A673 (cell line): ENCODE data around the gene PES1. TPM values are rescaled to one million over a fixed set of nuclear protein-coding genes. Genes with fewer than 3 reads are reported as not detected.
"Not testable (repeated sequence)": the region's sequence is repeated elsewhere in the genome, so short reads cannot be mapped to it uniquely, and the experiment has no call there.

Experiments used
- BruUV-seq: library from RNA; stranded (reverse); fragments of 400-500 nt; replicated peaks from 2 replicates; lab custom pipeline; 2021; lab: Mats Ljungman, UMichigan
- CTCF ChIA-PET: fragments of 300-600 bp; sonication (Branson Sonifier 250); formaldehyde crosslinking; loops from one replicate; lab custom pipeline; 2022; ENCODE audit warnings: antibody characterized with exemption; lab: Charles Lee
- POLR2A ChIA-PET: fragments of 300-600 bp; sonication (Branson Sonifier 250); formaldehyde crosslinking; loops from one replicate; lab custom pipeline; 2022; ENCODE audit warnings: antibody characterized with exemption; ENCODE audit not compliant: low non-redundant PET; lab: Charles Lee
- DNase-seq: peaks from one replicate; pipeline ENCODE4 v3.0.0-alpha.2; 2015; ENCODE audit warnings: low spot score
- H3K27ac ChIP-seq: fragments of 200-600 bp; sonication (generic); 2 replicates; pipeline ENCODE4 v1.5.1; 2016; ENCODE audit warnings: mixed run types, low read depth, mild to moderate bottlenecking, mixed read lengths, antibody characterized with exemption, low read length; ENCODE audit not compliant: poor library complexity, severe bottlenecking
- H3K27me3 ChIP-seq: fragments of 200-600 bp; sonication (generic); replicated peaks from 2 replicates; pipeline ENCODE4 v1.6.1; 2017; ENCODE audit warnings: mixed run types, low read depth, mild to moderate bottlenecking, mixed read lengths, antibody characterized with exemption, low read length; ENCODE audit not compliant: insufficient read depth, poor library complexity
- H3K36me3 ChIP-seq: fragments of 200-600 bp; sonication (generic); 2 replicates; pipeline ENCODE4 v1.6.1; 2016; ENCODE audit warnings: mixed run types, mild to moderate bottlenecking, mixed read lengths, antibody characterized with exemption, low read length; ENCODE audit not compliant: insufficient read depth, poor library complexity, severe bottlenecking
- H3K4me1 ChIP-seq: fragments of 200-600 bp; sonication (generic); 2 replicates; pipeline ENCODE4 v1.6.1; 2017; ENCODE audit warnings: mixed run types, mild to moderate bottlenecking, mixed read lengths, antibody characterized with exemption, low read length; ENCODE audit not compliant: insufficient read depth, poor library complexity, severe bottlenecking
- H3K4me3 ChIP-seq: fragments of 200-600 bp; sonication (generic); 2 replicates; pipeline ENCODE4 v1.5.1; 2016; ENCODE audit warnings: low read depth, mixed run types, mild to moderate bottlenecking, mixed read lengths, low read length; ENCODE audit not compliant: poor library complexity, severe bottlenecking
- H3K9me3 ChIP-seq: fragments of 200-600 bp; sonication (generic); 2 replicates; pipeline ENCODE4 v1.6.1; 2016; ENCODE audit warnings: mixed run types, low read depth, mild to moderate bottlenecking, mixed read lengths, antibody characterized with exemption, low read length; ENCODE audit not compliant: poor library complexity, severe bottlenecking
- EZH2 ChIP-seq: fragments of 200-600 bp; sonication (generic); IDR thresholded peaks from 2 replicates; pipeline ENCODE4 v1.6.1; 2017; ENCODE audit warnings: borderline replicate concordance, low read depth, mild to moderate bottlenecking, mixed read lengths, antibody characterized with exemption, low read length; ENCODE audit not compliant: poor library complexity, severe bottlenecking
- intact Hi-C: fragments of 100-400 bp; cut with micrococcal nuclease; formaldehyde crosslinking; loops from one replicate; pipeline ENCODE4 v1.10.0; 2022; ENCODE audit not compliant: unreplicated experiment
- total RNA-seq: library from RNA; stranded (reverse); gene quantifications from 2 replicates; pipeline ENCODE4 v1.2.3, GENCODE V29; 2021
- TF ChIP-seq, protein P1 (sequence below): fragments of 300-800, 200-600 bp; sonication (generic); conservative IDR thresholded peaks from 2 replicates; pipeline ENCODE4 v1.5.1; 2017; ENCODE audit warnings: low read depth, mild to moderate bottlenecking, antibody characterized with exemption, low read length, moderate library complexity, mixed read lengths

The PES1 gene
- total RNA-seq, 1 experiment from 2014 or later, result 175 TPM

DNA sequence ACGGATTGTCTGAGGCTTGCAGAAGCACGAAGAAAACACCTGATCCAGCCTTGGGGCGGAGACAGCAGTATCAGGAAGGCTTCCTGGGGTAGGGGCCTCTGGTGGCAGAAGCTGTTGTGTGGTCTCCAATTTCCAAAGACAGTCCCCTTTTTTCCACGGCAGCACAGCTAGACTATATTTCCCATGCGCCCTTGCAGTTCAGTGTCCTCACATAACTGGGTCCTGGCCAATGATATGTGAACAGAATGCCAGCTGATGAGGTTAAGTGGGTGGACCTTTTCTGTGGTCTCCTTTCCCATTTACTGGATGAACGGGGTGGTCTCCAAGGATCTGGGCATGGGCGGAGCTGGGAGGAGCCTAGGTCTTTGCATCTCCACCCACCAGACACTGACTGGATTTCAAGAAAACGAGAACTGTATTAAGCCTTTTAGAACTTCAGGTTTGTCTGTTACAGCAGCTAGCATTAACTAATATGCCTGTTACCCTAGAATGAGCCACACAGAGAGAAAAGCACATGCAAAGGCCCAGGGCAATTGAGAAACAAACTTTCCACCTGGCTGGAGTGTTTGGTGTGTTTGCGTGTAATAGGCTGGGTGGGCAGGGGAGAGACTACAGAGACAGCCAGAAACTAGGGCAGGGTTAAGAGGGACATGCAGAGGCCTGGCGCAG lies 23.4 kb downstream of the PES1 start:
- POLR2A ChIA-PET, result no interaction called here

DNA sequence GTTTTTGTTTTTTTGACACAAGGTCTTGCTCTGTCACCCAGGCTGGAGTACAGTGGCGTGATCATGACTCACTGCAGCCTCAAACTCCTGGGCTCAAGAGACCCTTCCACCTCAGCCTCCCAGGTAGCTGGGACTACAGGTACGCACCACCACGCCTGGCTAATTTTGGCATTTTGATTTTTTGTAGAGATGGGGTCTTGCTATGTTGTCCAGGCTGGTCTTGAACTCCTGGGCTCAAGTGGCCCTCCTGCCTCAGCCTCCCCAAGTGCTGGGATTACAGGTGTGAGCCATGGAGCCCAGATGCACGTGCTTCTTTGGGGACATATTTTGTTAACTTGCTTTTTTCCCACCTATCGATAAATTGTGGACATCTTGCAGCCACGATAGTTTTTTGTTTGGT lies 24.4 kb downstream of the PES1 start:
- H3K9me3 ChIP-seq, H3K4me3 ChIP-seq, H3K27me3 ChIP-seq, H3K27ac ChIP-seq, BruUV-seq, H3K36me3 ChIP-seq, DNase-seq, intact Hi-C loops, POLR2A ChIA-PET, H3K4me1 ChIP-seq, CTCF ChIA-PET: not testable (repeated sequence)

More for the DNA sequence above, 23.4 kb downstream of the PES1 start:
- no peaks in the 10 kb centered on the region for H3K4me1 ChIP-seq
- no peaks in the 10 kb centered on the region for H3K9me3 ChIP-seq
- TF ChIP-seq, protein P1, sequence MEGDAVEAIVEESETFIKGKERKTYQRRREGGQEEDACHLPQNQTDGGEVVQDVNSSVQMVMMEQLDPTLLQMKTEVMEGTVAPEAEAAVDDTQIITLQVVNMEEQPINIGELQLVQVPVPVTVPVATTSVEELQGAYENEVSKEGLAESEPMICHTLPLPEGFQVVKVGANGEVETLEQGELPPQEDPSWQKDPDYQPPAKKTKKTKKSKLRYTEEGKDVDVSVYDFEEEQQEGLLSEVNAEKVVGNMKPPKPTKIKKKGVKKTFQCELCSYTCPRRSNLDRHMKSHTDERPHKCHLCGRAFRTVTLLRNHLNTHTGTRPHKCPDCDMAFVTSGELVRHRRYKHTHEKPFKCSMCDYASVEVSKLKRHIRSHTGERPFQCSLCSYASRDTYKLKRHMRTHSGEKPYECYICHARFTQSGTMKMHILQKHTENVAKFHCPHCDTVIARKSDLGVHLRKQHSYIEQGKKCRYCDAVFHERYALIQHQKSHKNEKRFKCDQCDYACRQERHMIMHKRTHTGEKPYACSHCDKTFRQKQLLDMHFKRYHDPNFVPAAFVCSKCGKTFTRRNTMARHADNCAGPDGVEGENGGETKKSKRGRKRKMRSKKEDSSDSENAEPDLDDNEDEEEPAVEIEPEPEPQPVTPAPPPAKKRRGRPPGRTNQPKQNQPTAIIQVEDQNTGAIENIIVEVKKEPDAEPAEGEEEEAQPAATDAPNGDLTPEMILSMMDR, result no peak
- TF ChIP-seq EZH2, result no peak
- intact Hi-C loops, result no loop called here
- CTCF ChIA-PET, result no interaction called here
- DNase-seq, result peak; percentile 32
- no peak overlapping the region for H3K4me3 ChIP-seq
- H3K27ac ChIP-seq, result no peak overlapping the region
- H3K36me3 ChIP-seq, result no peaks in the 10 kb centered on the region
- BruUV-seq, result no TSS peak
- no peaks in the 10 kb centered on the region for H3K27me3 ChIP-seq

DNA sequence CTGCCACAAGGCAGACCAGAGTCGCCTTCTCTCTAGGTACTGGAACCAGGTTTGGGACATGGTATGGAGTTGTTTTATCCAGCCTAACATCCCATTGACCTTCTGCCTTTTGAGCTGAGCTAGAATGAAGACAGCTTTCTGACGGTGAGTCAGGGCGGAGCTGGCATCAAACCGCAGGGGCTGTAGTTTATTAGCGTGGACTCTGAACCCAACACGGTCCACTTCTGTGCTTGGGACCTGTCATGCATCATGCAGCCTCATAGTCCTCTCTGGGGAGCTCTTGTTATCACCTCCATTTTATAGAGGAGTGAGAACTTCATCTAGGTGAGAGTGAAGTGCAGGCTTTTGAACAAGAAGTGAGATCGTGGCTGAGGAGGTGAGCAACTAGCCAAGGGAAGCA lies 25.6 kb downstream of the PES1 start:
- H3K9me3 ChIP-seq, result no peaks in the 10 kb centered on the region
- H3K36me3 ChIP-seq, result no peaks in the 10 kb centered on the region
- CTCF ChIA-PET, result no interaction called here
- no peak overlapping the region for H3K4me3 ChIP-seq
- TF ChIP-seq EZH2, result no peak
- TF ChIP-seq, protein P1, result no peak
- BruUV-seq, result no TSS peak
- no peak overlapping the region for H3K27ac ChIP-seq
- intact Hi-C loops, result no loop called here
- POLR2A ChIA-PET, result no interaction called here
- DNase-seq, result no peak
- no peaks in the 10 kb centered on the region for H3K27me3 ChIP-seq
- no peaks in the 10 kb centered on the region for H3K4me1 ChIP-seq

DNA sequence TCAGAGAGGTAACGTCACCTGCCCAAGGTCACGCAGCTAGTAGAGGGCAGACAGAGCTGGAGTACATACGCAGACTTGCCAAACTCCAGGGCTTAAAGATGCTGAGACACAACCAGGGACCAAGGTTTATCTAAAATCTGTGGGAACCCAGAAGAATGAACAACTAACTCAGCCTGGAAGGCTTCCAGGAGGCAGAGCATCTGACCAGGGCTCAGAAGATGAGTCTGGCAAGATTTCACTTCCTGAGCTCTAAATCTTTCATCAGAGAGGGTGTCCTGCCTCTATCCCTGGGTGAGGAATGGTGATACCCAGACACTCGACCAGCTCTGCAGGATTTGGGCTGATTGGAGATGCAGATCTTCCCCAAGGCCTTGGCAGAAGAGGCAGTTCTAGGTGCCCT lies 26.4 kb downstream of the PES1 start:
- ChIA-PET POLR2A (no interaction called here), CTCF (no interaction called here)
- H3K4me1 ChIP-seq, result no peaks in the 10 kb centered on the region
- no peaks in the 10 kb centered on the region for H3K36me3 ChIP-seq
- DNase-seq, result no peak
- no peak overlapping the region for H3K27ac ChIP-seq
- intact Hi-C loops, result no loop called here
- H3K4me3 ChIP-seq, result no peak overlapping the region
- no peaks in the 10 kb centered on the region for H3K9me3 ChIP-seq
- H3K27me3 ChIP-seq, result no peaks in the 10 kb centered on the region
- TF ChIP-seq, protein P1, result no peak
- no peak for TF ChIP-seq EZH2
- BruUV-seq, result no TSS peak
